ENCODE results near the gene PAXIP1.

PAXIP1 gene

DNA sequence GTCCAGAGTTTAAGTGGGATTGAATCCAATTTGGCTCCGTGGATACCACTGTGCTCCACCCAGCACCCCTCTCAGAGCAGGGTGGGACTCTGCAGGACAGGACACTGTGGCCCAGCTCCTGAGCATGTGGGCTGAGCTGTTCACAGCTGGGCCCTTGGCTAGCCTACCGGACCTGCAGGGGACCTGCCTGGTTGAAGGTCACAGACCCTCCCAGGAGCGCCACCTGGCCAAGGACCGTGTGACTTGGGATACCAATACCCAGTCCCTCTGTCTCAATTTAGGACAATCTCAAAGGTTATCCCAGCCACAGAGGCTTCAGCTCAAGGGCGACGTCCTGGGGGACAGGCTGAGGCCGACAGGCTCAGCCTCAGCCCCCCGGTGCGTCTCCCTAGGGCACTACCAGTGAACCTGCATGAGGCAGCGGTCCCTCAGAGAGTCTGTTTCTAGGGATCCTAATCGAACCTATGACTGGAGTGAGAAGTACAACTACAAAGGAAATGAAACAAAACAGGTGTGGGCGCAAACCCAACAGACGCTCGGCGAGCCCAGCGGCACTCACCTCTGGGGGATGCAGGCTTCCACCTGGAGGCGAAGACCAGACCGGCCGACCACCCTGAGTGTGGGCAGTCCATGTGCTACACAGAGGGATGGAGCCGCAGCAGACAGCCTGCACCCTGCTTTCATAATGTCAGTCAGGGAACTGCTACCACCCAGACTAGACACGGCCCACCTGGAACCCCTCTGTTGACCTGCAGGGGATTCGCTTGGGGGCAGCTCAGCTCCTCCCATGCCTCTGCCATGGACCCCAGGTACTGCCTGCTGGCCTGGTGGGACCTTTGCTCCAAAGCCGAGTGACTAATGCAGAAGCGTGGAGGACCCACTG lies 103.7 kb downstream of the PAXIP1 start:
- no peak for DNase-seq (ENCODE audit: low spot score in 2 of 2)
- Histone ChIP-seq H3K27me3 (ENCODE audit: low read depth) (no peaks in the 10 kb centered on the region), H3K4me1 (no peaks in the 10 kb centered on the region), H3K4me3 (no peak overlapping the region), H3K9me3 (no peaks in the 10 kb centered on the region), H3K36me3 (replicated peaks) (no peaks in the 10 kb centered on the region)
- in situ Hi-C loops (cut with MboI; ENCODE audit: low sequenced_read_pairs): no loop called here

- Histone ChIP-seq H3K36me3 (replicated peaks) (no peaks in the 10 kb centered on the region), H3K4me1 (no peaks in the 10 kb centered on the region), H3K27me3 (ENCODE audit: low read depth) (no peaks in the 10 kb centered on the region), H3K9me3 (no peaks in the 10 kb centered on the region), H3K4me3 (no peak overlapping the region)
- in situ Hi-C loops (cut with MboI; ENCODE audit: low sequenced_read_pairs): no loop called here
- no peak for DNase-seq (ENCODE audit: low spot score in 2 of 2)
These were observed 106.8 kb downstream of the PAXIP1 start for GRCh38 chr7:154896076-154896475.

Measured in HAP-1 (cell line).